Activated gamma-delta T cell (primary cell): ENCODE measurements around the gene VRTN.
A peak's percentile ranks its signal among the peaks of the same experiment; 100 is the strongest.

Experiments used
- DNase-seq: peaks from one replicate; lab custom pipeline; 2025; lab: John Stamatoyannopoulos, UW

VRTN gene

GRCh38 chr14:74392616-74393570 is 44.6 kb downstream of the VRTN start:
- DNase-seq = no peak

- no peak for DNase-seq
Measured at GRCh38 chr14:74394549-74394948, 46.3 kb downstream of the VRTN start.

GRCh38 chr14:74395094-74395493 is 46.8 kb downstream of the VRTN start:
- no peak for DNase-seq

GRCh38 chr14:74400031-74400685 is 51.9 kb downstream of the VRTN start:
- DNase-seq = no peak

GRCh38 chr14:74400919-74401503 is 52.7 kb downstream of the VRTN start:
- no peak for DNase-seq

DNA sequence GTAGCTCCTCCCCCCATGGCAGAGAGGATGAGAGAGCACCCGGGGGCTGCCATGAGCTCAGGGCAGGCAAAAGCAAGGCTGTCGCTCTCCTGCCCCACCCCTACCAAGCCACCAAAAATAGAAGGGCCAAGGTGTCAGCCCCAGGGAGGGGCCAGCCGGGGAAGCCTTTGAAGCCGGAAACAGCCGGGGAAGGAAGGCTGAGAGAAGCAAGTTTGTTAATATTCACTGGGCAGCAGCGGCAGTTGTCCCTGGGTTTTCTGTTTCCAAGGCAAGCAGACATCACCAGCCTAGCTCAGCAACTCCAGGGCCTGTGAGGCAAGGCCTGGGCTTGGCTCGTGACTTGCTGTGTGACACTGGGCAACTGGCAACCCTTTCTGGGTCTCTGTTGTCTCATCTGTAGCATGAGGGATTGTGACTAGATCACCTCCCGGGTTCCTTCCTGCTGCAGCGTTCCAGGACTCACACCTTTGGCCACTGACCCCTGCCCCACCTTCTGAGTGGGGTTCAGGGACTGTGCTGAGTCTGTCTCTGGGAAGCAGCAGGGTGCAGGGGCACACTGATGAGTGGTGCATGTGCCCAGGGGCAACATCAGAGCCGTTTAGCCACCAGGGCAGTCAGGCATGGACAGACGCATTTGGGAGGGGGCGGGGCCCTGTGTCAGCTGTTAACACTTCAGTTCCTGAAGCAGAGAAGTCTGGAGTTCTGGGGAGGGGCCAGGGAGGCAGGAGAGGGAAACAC is 53.4 kb downstream of the VRTN start:
- peak; percentile 22 for DNase-seq

DNA sequence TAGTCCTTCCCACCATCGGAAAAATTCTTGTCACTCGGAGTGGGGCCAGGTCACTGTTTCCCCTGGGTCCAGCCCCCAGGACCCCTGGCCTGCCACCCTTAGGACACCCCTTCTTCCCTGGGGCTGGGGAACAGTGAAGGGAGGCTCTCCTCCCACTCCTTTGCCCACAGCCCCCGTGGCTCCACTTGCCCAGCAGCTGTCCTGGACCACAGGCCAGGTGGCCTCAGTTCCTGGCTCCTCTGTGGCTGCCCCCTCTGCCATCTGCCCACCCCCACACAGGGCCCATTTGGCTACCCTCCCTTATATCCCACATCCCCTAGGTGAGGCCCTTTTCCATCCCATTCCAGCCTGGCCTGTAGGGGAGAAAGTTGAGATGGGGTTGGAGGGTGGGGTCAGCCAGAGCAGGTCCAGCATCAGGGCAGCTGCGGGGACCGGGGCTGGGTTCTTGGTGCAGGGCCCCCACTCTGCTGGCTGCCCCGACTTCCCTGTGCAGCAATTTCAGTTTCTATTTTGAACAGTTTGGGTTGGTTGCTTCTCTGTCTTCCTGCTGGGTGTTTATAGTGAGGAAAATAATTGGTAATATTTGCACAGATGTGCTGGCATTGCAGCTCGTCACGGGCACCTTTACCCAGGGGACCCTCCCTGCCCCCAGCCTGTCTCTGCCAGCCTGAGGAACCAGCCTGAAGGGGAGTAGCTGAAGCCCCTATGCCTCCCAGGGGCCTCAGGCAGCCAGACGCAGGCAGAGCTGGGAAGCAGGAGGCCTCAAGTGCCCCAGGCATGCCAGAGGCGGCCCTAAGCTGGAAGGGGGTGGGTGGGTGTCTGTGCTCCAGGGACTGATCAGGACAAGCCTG is 54.4 kb downstream of the VRTN start:
- no peak for DNase-seq

GRCh38 chr14:74403619-74404417 is 55.5 kb downstream of the VRTN start:
- no peak for DNase-seq

GRCh38 chr14:74404435-74404834 is 56.2 kb downstream of the VRTN start:
- DNase-seq = no peak

GRCh38 chr14:74405663-74406062 is 57.4 kb downstream of the VRTN start:
- DNase-seq = no peak

DNA sequence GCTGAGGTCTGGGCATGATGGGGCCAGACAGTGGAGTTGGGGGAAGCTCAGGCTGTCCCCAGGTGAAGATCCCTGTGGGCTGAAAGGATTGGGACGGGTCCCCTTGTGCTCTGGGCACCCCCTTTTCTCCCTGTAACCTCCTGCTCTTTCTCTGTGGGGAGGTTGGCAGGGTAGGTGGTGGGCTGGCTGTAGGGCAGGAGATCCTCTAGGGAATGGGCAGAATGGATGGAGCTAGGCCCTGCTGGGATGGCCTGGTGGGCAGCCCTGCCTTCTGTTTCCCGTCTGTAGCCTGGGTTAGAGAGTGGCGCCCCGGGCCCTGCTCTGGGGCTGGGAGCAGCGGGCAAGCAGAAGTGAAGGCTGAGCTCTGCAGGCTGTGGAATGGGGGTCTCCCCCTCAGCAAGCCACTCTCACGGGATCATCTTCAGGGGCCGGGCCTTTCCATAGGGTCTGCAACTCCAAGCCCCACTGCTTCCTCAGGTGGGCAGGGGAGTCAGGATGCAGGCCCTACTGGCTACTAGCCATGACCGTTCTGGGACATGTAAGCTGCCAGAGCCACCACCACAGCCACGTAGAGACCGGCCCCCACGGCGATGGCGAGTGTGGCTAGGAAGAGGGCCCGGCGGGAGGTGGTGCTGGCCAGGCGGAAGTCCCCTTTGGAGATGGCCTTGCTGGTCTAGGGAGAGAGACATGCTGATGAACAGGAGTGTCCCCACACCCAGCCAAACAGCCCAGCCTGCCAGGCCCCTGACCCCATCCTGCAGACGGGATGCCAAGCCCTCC is 58.9 kb downstream of the VRTN start:
- no peak for DNase-seq

DNA sequence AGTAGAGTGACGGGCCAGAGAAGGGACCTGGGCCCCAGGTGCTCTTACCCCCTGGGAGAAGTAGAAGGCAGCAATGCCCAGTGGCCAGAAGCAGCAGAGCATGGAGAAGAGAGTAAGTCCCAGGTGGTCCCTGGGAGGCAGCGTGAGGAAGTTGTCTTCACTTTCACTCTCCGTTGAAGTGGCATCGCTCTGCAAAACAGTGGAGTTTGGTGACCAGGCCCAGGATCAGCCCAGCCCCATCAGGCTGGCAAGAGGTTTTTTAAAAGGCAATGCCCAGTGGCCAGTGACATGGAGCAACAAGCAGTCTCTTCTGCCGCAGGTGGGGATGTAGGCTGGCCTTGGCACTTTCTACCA is 59.5 kb downstream of the VRTN start:
- no peak for DNase-seq

- DNase-seq = no peak
Measured at GRCh38 chr14:74408870-74409269, 60.6 kb downstream of the VRTN start.

GRCh38 chr14:74409441-74409840 is 61.2 kb downstream of the VRTN start:
- DNase-seq = no peak
